ENCODE results near the gene BAIAP2L1. TPM values are rescaled to one million over a fixed set of nuclear protein-coding genes. Genes with fewer than 3 reads are reported as not detected.

BAIAP2L1 gene
- total RNA-seq, 2 donors from 2014 or later: 30.5 to 38.4 TPM

DNA sequence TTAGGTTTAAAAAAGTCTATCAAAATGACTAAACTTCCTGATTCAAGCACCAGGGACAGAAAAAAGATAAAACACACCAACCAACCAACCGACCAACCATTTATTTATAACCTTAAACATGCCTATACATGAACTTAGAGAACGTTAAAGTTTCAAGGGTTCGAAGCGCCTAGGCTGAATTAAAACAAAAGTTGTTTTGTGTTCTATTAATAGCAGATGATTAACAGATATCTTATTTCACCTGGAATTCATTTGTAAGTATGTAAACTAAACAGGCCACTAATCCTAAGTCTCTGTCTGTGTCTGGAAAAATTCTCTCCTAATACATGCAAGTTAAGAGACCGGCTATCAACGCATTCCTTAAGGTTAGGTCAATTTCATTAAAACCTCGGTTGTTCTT is 1.4 kb downstream of the BAIAP2L1 start:
- Histone ChIP-seq H3K9me3 (ENCODE audit: control insufficient read depth, low read length) (no peaks in the 10 kb centered on the region), H3K27ac (ENCODE audit: low read depth, low read length) (no peak overlapping the region), H3K36me3 (ENCODE audit: control insufficient read depth, insufficient read depth, low read length) (no peaks in the 10 kb centered on the region), H3K4me1 (ENCODE audit: control insufficient read depth, insufficient read depth, low read length) (peaks cover 3% of the 10 kb centered on the region), H3K9ac (ENCODE audit: extremely low read depth, low read length, poor library complexity, severe bottlenecking) (peak overlapping the region; percentile 23), H3K27me3 (ENCODE audit: control insufficient read depth, insufficient read depth, low read length, poor library complexity, severe bottlenecking) (no peaks in the 10 kb centered on the region), H3K4me3 (ENCODE audit: low read length) (peak overlapping the region; percentile 83)
- Mint-ChIP-seq H3K36me3 (ENCODE audit: low read depth) (peaks cover 4% of the 10 kb centered on the region), H3K4me3 (peak overlapping the region; percentile 65), H3K4me1 (peaks cover 14% of the 10 kb centered on the region), H3K9me3 (peaks cover 2% of the 10 kb centered on the region), H3K27me3 (ENCODE audit: insufficient read depth) (no peaks in the 10 kb centered on the region), H3K27ac (no peak overlapping the region)
- 76 to 84% methylated on average over 3 to 6 of the region's 7 CpGs for WGBS, 2 experiments (ENCODE audit: insufficient coverage in 1 of 2, insufficient read length in 1 of 2)
- TF ChIP-seq, protein P1, sequence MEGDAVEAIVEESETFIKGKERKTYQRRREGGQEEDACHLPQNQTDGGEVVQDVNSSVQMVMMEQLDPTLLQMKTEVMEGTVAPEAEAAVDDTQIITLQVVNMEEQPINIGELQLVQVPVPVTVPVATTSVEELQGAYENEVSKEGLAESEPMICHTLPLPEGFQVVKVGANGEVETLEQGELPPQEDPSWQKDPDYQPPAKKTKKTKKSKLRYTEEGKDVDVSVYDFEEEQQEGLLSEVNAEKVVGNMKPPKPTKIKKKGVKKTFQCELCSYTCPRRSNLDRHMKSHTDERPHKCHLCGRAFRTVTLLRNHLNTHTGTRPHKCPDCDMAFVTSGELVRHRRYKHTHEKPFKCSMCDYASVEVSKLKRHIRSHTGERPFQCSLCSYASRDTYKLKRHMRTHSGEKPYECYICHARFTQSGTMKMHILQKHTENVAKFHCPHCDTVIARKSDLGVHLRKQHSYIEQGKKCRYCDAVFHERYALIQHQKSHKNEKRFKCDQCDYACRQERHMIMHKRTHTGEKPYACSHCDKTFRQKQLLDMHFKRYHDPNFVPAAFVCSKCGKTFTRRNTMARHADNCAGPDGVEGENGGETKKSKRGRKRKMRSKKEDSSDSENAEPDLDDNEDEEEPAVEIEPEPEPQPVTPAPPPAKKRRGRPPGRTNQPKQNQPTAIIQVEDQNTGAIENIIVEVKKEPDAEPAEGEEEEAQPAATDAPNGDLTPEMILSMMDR (conservative IDR thresholded peaks at IDR 0.05): no peak
- DNase-seq: no peak

DNA sequence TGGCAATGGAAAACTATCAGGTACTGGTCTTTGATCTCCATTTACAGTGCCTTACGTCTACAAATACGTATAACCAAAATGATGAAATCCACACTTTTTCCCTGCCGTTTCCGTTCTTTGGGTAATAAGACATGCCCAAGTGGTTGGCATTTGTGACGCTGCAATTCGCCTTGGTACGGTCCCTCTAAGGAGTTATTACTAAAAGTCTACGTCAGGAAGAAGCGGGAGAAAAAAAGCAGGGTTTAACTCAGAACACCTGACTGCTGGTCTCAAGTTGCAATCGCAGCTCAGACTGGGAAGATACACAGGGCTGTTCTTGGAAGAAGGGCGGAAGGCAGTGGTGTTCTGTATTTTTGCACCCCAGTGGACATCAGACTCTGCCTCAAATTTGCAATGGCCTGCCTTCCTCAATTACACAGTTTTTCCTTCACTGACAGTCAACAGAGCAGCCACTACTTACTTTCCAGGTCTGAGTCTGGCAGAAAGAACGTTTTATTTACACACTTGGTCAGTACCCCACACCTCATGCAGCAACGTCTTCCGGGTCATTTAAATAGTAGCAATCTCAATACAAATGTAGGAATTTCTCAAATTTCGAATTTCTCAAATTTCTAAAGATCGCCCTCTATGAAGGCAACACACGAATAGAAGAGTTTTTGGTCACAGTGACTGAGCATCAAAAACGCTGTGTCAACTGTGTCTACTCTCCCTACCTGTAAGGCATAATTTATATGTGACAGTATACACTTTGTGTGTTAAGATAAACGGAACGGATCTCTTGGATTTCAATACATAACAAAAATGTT is 2.1 kb downstream of the BAIAP2L1 start:
- Mint-ChIP-seq H3K27ac (no peak overlapping the region), H3K9me3 (peaks cover 6% of the 10 kb centered on the region), H3K4me1 (peaks cover 14% of the 10 kb centered on the region), H3K4me3 (peak overlapping the region; percentile 65), H3K36me3 (ENCODE audit: low read depth) (peaks cover 8% of the 10 kb centered on the region), H3K27me3 (ENCODE audit: insufficient read depth) (no peaks in the 10 kb centered on the region)
- DNase-seq: no peak
- Histone ChIP-seq H3K27ac (ENCODE audit: low read depth, low read length) (no peak overlapping the region), H3K36me3 (ENCODE audit: control insufficient read depth, insufficient read depth, low read length) (peaks cover 3% of the 10 kb centered on the region), H3K9ac (ENCODE audit: extremely low read depth, low read length, poor library complexity, severe bottlenecking) (no peak overlapping the region), H3K4me3 (ENCODE audit: low read length) (peak overlapping the region; percentile 83), H3K4me1 (ENCODE audit: control insufficient read depth, insufficient read depth, low read length) (peaks cover 3% of the 10 kb centered on the region), H3K27me3 (ENCODE audit: control insufficient read depth, insufficient read depth, low read length, poor library complexity, severe bottlenecking) (no peaks in the 10 kb centered on the region), H3K9me3 (ENCODE audit: control insufficient read depth, low read length) (no peaks in the 10 kb centered on the region)
- TF ChIP-seq, protein P1 (conservative IDR thresholded peaks at IDR 0.05): no peak
- 86 to 87% methylated on average over 18 to 20 of the region's 20 CpGs for WGBS, 2 experiments (ENCODE audit: insufficient coverage in 1 of 2, insufficient read length in 1 of 2)

DNA sequence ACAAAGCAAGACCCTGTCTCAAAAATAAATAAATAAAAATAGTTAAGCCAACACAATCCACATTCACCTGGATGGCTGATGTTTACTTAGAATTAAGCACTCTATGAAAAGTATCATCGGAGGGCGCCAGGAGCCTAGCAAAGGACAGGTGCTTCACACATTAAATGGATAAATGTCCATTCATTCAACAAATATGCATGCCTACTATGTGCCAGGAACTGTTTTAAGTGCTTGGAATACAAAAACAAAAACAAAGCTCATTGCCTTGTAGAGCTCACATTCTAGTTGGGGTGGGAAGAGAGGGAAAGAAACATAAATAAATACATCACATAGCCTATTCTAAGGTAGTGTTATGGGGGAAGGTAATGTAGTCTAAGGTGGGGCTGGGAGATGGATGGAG is 4.1 kb downstream of the BAIAP2L1 start:
- Mint-ChIP-seq H3K9me3 (peaks cover 8% of the 10 kb centered on the region), H3K27ac (no peak overlapping the region), H3K36me3 (ENCODE audit: low read depth) (peaks cover 10% of the 10 kb centered on the region), H3K27me3 (ENCODE audit: insufficient read depth) (no peaks in the 10 kb centered on the region), H3K4me3 (no peak overlapping the region), H3K4me1 (peaks cover 14% of the 10 kb centered on the region)
- Histone ChIP-seq H3K9ac (ENCODE audit: extremely low read depth, low read length, poor library complexity, severe bottlenecking) (no peak overlapping the region), H3K4me3 (ENCODE audit: low read length) (no peak overlapping the region), H3K4me1 (ENCODE audit: control insufficient read depth, insufficient read depth, low read length) (peaks cover 3% of the 10 kb centered on the region), H3K27ac (ENCODE audit: low read depth, low read length) (no peak overlapping the region), H3K27me3 (ENCODE audit: control insufficient read depth, insufficient read depth, low read length, poor library complexity, severe bottlenecking) (no peaks in the 10 kb centered on the region), H3K9me3 (ENCODE audit: control insufficient read depth, low read length) (no peaks in the 10 kb centered on the region), H3K36me3 (ENCODE audit: control insufficient read depth, insufficient read depth, low read length) (peaks cover 3% of the 10 kb centered on the region)
- DNase-seq: no peak
- TF ChIP-seq, protein P1 (conservative IDR thresholded peaks at IDR 0.05): no peak
- 98 to 100% methylated on average over 2 of the region's 2 CpGs for WGBS, 2 experiments (ENCODE audit: insufficient coverage in 1 of 2, insufficient read length in 1 of 2)
